Stimulated activated naive CD8-positive, alpha-beta T cell treated with anti-CD3 and anti-CD28 coated beads, Interleukin-15, amount 100 ng/mL, for 72 hours (primary cell): ENCODE data around the gene CDH4.

Source experiments
- ATAC-seq: fragments of 150-1000 bp; cut with Tn5 transposase; 2 replicates; pipeline ENCODE4 v1.10.0; 2021; ENCODE audit warnings: mild to moderate bottlenecking, moderate library complexity
- DNase-seq, 2 donors: peaks; one replicate each; pipeline ENCODE4 v3.0.0; 2021 to 2022
- H3K27ac Mint-ChIP-seq, 2 donors: one replicate each; pipeline ENCODE4 v1.8.0; 2022; ENCODE audit warnings: mild to moderate bottlenecking in 2 of 2, mixed read lengths in 2 of 2, moderate library complexity in 2 of 2
- H3K27me3 Mint-ChIP-seq: one replicate; pipeline ENCODE4 v1.8.0; 2022; ENCODE audit warnings: mixed read lengths
- H3K4me1 Mint-ChIP-seq: one replicate; pipeline ENCODE4 v1.8.0; 2022; ENCODE audit warnings: mild to moderate bottlenecking, mixed read lengths
- H3K4me3 Mint-ChIP-seq, 2 donors: one replicate each; pipeline ENCODE4 v1.8.0; 2022; ENCODE audit warnings: mild to moderate bottlenecking in 2 of 2, mixed read lengths in 2 of 2, moderate library complexity in 1 of 2
- H3K9me3 Mint-ChIP-seq, 2 donors: one replicate each; pipeline ENCODE4 v1.8.0; 2022; ENCODE audit warnings: mixed read lengths in 2 of 2

Gene CDH4

DNA sequence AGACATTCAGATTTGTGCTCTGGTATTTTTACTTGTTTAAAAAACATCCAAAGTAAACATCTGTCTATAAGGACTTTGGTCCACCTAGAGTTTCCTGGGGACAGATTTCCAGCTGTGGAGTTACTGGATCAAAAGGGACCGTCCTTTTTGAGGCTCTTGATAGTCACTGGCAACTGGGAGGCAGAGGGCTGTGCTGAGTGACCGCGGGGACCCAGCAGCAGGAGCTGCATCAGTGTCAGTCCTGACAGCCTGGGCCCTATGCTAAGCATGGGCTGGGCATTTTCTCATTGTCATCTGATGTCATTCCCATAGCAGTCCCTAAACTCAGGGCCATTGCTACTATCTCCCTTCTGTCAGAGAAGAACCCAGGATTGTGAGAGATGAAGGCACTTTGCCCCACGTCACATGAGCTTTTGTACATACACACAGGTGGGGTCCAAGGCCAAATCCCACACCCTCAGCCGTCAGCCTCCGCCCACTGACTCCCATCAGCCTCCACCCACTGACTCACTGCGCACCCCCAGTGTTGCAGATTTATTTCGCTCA is 519.8 kb downstream of the CDH4 start:
- ATAC-seq (no peak), DNase-seq (no peak)
- H3K4me3 Mint-ChIP-seq: no peak overlapping the region
- no peak overlapping the region for H3K27ac Mint-ChIP-seq
- H3K27me3 Mint-ChIP-seq: no peaks in the 10 kb centered on the region
- H3K4me1 Mint-ChIP-seq: no peaks in the 10 kb centered on the region
- no peaks in the 10 kb centered on the region for H3K9me3 Mint-ChIP-seq

DNA sequence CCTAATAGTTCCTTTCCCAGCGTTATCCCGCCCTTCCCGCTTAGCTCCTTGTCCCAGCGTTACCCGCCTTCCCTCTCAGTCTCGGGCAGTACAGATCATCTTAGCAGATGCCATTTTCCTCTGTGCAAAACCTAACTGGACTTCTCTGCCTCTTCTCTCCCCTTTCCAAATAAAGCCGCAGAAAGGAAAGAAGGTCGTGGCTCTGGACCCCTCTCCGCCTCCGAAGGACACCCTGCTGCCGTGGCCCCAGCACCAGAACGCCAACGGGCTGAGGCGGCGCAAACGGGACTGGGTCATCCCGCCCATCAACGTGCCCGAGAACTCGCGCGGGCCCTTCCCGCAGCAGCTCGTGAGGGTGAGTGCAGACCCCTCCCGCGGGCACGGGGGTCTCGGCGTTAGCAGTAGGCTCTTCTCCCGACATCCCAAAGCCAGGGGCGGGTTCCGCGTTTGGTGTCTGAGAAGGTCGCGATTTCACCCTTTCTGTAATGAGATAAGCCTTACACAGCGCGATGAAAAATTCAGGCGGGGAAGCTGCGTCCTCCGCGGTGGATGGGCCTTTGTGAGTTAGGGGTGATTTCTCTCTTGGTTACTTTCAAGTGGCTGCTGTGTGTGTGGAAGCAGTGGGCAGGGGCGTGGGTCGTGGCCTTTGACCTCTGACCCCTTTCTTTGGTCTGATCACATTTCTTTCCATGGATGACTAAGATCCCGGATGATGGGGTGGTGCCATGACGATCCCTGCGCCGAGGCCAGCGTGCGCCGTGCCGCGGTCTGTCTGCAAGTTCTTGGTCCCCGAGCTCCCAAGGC is 521.0 kb downstream of the CDH4 start:
- DNase-seq (no peak), ATAC-seq (no peak)
- Mint-ChIP-seq H3K4me3 (no peak overlapping the region), H3K9me3 (no peaks in the 10 kb centered on the region), H3K4me1 (no peaks in the 10 kb centered on the region), H3K27me3 (no peaks in the 10 kb centered on the region), H3K27ac (peak overlapping the region in 1 of 2 donors; percentile 7)

DNA sequence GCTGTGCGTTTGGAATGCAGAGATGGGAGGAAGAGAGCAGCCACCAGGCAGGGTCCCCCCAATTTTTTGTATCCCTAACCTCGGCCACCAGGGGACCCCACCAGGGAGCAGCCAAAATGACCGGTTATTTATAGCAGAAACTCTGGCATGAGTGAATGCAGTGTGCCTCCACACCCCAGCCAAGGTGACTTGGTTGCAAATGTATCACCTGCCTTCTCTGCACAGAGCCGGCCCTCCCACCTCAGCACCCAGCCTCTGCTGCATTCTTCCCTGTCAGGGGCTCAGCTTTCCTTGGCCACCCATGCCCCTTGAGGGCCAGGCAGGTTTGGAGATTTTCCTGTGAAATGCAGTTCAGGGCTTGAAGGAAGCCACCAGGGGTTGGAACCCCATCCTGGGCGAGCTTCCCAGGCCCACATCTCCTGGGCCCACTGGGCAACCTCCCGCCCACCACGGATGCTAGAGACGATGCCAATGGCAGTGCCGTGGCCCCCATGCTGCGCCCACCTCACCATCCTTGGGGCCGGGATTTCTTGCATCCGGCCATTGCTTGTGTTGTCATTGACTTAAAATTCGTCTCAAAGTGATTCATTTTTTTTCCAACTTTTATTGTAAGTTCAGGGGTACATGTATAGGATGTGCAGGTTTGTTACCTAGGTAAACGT is 522.0 kb downstream of the CDH4 start:
- H3K4me1 Mint-ChIP-seq: no peaks in the 10 kb centered on the region
- no peaks in the 10 kb centered on the region for H3K9me3 Mint-ChIP-seq
- ATAC-seq: no peak

GRCh38 chr20:61775423-61775822 is 523.4 kb downstream of the CDH4 start:
- Mint-ChIP-seq H3K9me3 (peaks cover 0 to 3% of the 10 kb centered on the region in 2 donors), H3K4me3 (no peak overlapping the region), H3K4me1 (no peaks in the 10 kb centered on the region), H3K27me3 (no peaks in the 10 kb centered on the region), H3K27ac (no peak overlapping the region)
- DNase-seq (no peak), ATAC-seq (no peak)

More for the DNA sequence above, 522.0 kb downstream of the CDH4 start:
- Mint-ChIP-seq H3K4me3 (no peak overlapping the region), H3K27me3 (no peaks in the 10 kb centered on the region), H3K27ac (no peak overlapping the region)
- no peak for DNase-seq

GRCh38 chr20:61776491-61777075 is 524.5 kb downstream of the CDH4 start:
- Mint-ChIP-seq H3K4me1 (no peaks in the 10 kb centered on the region), H3K27me3 (no peaks in the 10 kb centered on the region), H3K9me3 (peaks cover 8 to 14% of the 10 kb centered on the region in 2 donors), H3K27ac (no peak overlapping the region), H3K4me3 (no peak overlapping the region)
- no peak for ATAC-seq
- DNase-seq: no peak

GRCh38 chr20:61777773-61778494 is 525.9 kb downstream of the CDH4 start:
- Mint-ChIP-seq H3K9me3 (peaks cover 10 to 16% of the 10 kb centered on the region in 2 donors), H3K4me3 (no peak overlapping the region), H3K27me3 (no peaks in the 10 kb centered on the region), H3K4me1 (no peaks in the 10 kb centered on the region), H3K27ac (no peak overlapping the region)
- DNase-seq (no peak), ATAC-seq (no peak)

GRCh38 chr20:61778495-61778863 is 526.4 kb downstream of the CDH4 start:
- Mint-ChIP-seq H3K27ac (no peak overlapping the region), H3K4me1 (no peaks in the 10 kb centered on the region)

GRCh38 chr20:61779176-61779965 is 527.3 kb downstream of the CDH4 start:
- Mint-ChIP-seq H3K4me1 (no peaks in the 10 kb centered on the region), H3K9me3 (peaks cover 10 to 16% of the 10 kb centered on the region in 2 donors), H3K27me3 (no peaks in the 10 kb centered on the region)

More at GRCh38 chr20:61778495-61778863, 526.4 kb downstream of the CDH4 start:
- no peak for ATAC-seq
- DNase-seq: no peak
- Mint-ChIP-seq H3K4me3 (no peak overlapping the region), H3K27me3 (no peaks in the 10 kb centered on the region), H3K9me3 (peaks cover 10 to 16% of the 10 kb centered on the region in 2 donors)

DNA sequence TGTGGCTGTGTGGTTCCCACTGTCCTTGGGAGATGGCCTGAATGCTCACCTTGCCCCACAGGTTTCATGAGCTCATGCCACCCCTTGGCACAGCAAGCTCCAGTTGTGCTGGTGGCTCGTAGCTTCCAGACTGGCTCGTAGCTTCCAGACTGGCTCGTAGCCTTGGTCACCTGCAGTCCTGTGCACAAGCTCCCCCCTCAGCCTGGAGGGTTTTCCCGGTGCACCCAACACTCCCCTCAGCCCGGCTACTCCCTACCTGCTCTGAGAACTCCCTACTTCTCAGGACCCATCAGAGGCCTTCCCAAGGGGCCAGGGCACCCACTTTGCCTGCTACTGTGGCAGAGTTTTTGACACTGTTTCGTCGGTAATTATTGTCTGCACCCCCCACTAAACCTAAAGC is 528.0 kb downstream of the CDH4 start:
- Mint-ChIP-seq H3K9me3 (peaks cover 10 to 16% of the 10 kb centered on the region in 2 donors), H3K27ac (no peak overlapping the region), H3K27me3 (peaks cover 4% of the 10 kb centered on the region), H3K4me3 (no peak overlapping the region), H3K4me1 (no peaks in the 10 kb centered on the region)
- DNase-seq (no peak), ATAC-seq (no peak)

More at GRCh38 chr20:61779176-61779965, 527.3 kb downstream of the CDH4 start:
- ATAC-seq: no peak
- Mint-ChIP-seq H3K27ac (no peak overlapping the region), H3K4me3 (no peak overlapping the region)
- DNase-seq: no peak

DNA sequence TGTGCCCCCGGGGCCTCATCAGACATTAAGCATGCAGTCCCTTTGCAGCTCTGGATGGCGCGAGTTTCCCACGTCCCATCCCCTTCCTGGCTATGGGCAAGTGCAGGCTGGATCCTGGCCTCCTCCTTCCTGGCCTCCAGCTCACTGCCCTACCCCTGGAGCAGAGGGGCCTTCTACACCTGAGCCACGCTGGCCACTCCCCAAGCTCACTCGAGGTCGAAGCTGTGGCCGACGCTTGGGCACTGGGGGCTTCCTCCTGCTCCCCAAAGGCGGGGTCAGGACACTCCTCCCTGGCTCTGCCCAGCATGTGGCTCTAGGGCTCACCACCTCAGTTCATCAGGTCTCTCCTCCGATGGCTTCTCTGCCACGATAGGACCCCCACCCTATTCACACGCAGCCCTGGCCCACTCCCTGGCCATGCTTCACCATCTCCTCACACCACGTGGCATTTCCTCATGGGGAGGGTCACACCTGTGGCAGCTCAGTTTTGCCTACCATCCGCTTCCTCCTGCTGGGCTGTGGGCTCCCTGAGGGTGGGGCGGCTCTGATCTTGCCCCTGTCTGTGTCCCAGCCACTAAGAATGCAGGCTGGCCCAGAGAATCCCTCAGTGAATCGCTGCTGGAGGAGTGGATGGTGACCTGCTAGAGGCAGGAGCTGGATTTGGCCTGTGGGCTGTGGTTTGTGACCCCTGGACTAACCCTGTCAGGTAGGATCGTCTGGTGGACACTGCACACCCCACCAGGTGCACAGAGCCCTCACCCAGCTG is 532.9 kb downstream of the CDH4 start:
- Mint-ChIP-seq H3K27ac (peak overlapping the region in 1 of 2 donors; percentile 92), H3K4me3 (no peak overlapping the region), H3K9me3 (peaks cover 11 to 18% of the 10 kb centered on the region in 2 donors), H3K27me3 (peaks cover 6% of the 10 kb centered on the region), H3K4me1 (no peaks in the 10 kb centered on the region)
- ATAC-seq (no peak), DNase-seq (no peak)

GRCh38 chr20:61785567-61785816 is 533.4 kb downstream of the CDH4 start:
- Mint-ChIP-seq H3K27ac (no peak overlapping the region), H3K27me3 (peaks cover 6% of the 10 kb centered on the region), H3K9me3 (peaks cover 16 to 20% of the 10 kb centered on the region in 2 donors), H3K4me1 (no peaks in the 10 kb centered on the region), H3K4me3 (no peak overlapping the region)
- ATAC-seq (peak; percentile 28), DNase-seq (no peak)

DNA sequence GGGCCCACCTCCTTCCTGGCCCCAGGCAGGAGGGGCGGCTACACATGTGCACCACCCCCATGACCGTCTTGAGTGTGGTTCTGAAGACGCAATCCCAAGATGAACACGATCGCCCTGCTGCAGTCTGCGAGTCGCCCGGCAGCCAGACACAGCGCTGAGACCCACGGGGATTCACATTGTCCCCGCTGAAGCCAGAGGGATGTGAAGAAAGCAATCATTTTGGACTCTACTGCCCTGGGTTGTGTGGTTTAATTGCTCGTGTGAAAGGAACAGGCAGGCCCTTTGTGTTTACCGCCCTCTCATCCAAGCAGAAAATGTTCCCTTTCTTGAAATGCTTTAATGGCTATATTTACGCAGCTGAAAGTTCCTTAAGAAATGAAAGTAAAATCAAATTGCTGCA is 534.2 kb downstream of the CDH4 start:
- H3K27ac Mint-ChIP-seq: no peak overlapping the region
- peaks cover 6% of the 10 kb centered on the region for H3K27me3 Mint-ChIP-seq
- no peak for ATAC-seq
- no peak for DNase-seq
- peaks cover 13 to 19% of the 10 kb centered on the region in 2 donors for H3K9me3 Mint-ChIP-seq
- H3K4me3 Mint-ChIP-seq: no peak overlapping the region
- no peaks in the 10 kb centered on the region for H3K4me1 Mint-ChIP-seq

DNA sequence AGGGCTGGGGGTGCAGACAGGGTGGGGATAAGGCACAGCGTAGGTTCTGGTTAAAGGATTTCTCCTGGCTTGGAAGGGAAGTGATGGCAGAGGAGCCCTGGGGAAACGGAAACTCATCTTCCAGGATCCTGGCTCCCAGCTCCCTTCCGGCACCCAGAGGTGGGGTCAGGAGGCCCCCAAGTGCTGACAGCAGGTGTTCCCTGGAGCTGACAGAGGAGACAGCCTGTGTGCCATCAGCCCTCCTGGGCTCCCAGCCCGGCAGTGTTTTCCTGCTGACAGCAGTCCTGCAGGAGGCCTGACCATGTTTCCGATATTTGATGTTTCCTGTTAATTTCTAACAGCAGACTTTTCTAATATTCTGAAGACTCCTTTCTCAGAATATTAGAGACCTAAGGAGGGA is 536.3 kb downstream of the CDH4 start:
- H3K9me3 Mint-ChIP-seq: peaks cover 7 to 14% of the 10 kb centered on the region in 2 donors
- DNase-seq (no peak), ATAC-seq (no peak)
- no peak overlapping the region for H3K4me3 Mint-ChIP-seq
- peaks cover 6% of the 10 kb centered on the region for H3K27me3 Mint-ChIP-seq
- no peaks in the 10 kb centered on the region for H3K4me1 Mint-ChIP-seq
- no peak overlapping the region for H3K27ac Mint-ChIP-seq

DNA sequence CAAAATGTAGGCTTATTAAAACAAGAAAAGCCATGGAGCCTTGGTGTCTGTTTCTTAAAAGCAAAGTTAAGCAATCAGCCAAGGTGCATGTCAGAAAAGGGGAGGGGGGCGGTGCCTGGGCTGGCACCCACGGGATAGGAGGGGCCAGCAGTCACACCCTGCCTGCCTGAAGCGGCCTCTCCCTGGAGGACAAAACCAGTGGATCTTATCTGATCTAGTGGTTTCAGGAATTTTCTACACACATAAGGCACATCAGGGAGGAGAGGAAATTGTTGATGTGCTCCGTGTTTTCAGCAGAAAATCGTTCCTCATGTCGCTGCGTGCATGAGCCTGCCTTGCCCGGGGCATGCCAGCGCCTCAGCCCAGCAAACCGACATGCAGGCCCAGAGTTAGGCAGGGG is 537.3 kb downstream of the CDH4 start:
- no peaks in the 10 kb centered on the region for H3K4me1 Mint-ChIP-seq
- H3K9me3 Mint-ChIP-seq: peaks cover 7 to 14% of the 10 kb centered on the region in 2 donors
- no peak overlapping the region for H3K27ac Mint-ChIP-seq
- no peak overlapping the region for H3K4me3 Mint-ChIP-seq
- ATAC-seq (no peak), DNase-seq (no peak)
- peaks cover 6% of the 10 kb centered on the region for H3K27me3 Mint-ChIP-seq
